Measurements from ENCODE around the gene SMO.

DNA sequence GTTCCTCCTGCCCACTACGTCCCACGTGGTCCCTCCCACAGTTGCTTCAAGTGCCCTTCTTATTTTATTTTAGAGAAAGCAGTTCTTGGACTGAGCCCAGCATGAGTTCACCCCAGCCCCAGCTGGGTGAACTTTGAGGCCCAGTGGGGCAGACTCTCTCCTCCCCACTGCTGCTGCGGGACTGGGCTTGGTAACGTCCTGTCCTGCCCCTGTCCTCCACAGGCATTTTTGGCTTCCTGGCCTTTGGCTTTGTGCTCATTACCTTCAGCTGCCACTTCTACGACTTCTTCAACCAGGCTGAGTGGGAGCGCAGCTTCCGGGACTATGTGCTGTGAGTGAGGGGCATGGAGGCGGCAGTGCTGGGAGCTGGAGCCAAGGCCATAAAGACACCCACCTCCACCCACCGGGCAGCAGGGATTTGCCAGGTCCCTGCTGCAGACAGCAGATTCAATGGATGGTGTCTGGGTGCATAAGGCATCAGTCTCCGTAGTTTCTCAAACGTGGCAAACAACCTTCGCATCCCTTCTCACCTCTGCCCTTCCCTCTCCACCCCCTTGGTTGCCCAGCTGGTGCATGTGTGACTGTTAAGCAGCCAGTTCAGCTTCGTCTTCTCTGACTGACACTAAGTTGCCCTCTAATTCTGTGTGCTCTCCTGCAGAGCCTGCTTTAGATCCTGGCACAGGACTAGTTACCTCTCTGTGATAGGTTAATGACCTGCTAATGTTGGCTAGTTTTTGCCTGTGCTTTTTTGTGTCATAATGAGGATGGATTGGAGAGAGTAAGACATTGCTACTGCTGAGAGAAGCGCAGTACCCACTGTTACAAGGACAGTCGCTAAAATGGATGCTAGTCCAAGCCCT is 20.9 kb downstream of the SMO start:
- TF ChIP-seq, protein P1, sequence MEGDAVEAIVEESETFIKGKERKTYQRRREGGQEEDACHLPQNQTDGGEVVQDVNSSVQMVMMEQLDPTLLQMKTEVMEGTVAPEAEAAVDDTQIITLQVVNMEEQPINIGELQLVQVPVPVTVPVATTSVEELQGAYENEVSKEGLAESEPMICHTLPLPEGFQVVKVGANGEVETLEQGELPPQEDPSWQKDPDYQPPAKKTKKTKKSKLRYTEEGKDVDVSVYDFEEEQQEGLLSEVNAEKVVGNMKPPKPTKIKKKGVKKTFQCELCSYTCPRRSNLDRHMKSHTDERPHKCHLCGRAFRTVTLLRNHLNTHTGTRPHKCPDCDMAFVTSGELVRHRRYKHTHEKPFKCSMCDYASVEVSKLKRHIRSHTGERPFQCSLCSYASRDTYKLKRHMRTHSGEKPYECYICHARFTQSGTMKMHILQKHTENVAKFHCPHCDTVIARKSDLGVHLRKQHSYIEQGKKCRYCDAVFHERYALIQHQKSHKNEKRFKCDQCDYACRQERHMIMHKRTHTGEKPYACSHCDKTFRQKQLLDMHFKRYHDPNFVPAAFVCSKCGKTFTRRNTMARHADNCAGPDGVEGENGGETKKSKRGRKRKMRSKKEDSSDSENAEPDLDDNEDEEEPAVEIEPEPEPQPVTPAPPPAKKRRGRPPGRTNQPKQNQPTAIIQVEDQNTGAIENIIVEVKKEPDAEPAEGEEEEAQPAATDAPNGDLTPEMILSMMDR (IDR thresholded peaks at IDR 0.05; ENCODE audit: extremely low read depth in 1 of 2, insufficient read depth in 1 of 2, low read depth in 1 of 2, low read length in 2 of 2) = no peak
- TF ChIP-seq POLR2A (IDR thresholded peaks at IDR 0.05; ENCODE audit: low read depth, low read length) (no peak), EZH2 (IDR thresholded peaks at IDR 0.05; ENCODE audit: borderline replicate concordance, low read depth, low read length, severe bottlenecking) (no peak), POLR2AphosphoS5 (IDR thresholded peaks at IDR 0.05; ENCODE audit: insufficient read depth, low read depth, low read length) (no peak), MYC (IDR thresholded peaks at IDR 0.05; ENCODE audit: low read depth, low read length) (no peak)
- TF ChIP-seq, protein P2, sequence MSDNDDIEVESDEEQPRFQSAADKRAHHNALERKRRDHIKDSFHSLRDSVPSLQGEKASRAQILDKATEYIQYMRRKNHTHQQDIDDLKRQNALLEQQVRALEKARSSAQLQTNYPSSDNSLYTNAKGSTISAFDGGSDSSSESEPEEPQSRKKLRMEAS (IDR thresholded peaks at IDR 0.05; ENCODE audit: insufficient read depth, insufficient read length) = no peak

Measured in endothelial cell of umbilical vein (primary cell).